ENCODE measurements around the gene MBP.

The MBP gene

DNA sequence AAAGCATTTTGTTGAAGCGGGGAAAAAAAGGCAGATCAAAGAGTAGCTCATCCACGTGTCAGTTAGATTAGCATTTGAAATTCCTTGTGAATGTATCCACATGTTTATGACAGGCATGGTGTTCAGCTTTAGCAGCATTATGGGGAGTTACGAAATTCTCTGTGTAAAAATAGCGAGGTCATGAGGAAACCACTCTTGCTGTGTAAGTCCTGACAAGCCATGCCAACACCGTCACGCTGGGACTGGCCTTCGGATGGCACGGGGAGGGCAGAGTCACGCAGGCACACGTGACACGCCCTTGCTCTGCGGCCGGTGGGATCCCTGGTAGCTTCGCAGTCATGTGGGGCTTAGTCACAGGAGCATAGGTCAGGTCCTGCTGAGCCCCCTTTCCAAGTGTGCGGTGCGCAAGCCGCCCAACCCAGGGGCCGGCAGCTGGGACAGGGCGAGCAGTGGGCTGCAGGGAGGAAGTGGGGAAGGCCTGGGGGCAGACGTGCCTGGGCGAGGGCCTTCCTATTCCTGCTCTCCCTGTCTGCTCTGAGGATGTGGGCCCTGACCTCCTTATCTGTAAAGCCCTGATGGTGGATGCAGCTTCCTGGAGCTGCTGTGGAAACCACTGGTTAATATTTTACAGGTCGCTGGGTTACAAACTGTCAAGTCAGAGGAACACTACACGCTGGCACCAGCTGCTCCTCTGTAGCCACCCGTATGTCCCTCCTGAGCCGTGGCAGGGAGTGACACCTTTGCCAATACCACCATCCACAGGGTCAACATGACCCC, 18.0 kb downstream of the MBP start:
- peak; percentile 85 for DNase-seq (ENCODE audit: low spot score)

DNA sequence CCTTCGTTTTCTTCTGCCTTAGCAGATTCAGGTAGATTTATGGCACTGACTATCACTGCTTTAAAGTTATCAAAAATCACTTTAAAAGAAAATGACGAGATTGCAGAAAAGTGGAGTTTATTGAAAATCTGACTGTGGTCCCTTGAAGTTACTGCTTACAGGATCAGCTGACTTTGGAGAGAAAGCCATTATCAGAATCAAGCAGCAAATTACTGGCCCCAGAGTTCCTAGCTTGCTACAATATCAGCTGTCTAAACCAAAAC, 18.5 kb downstream of the MBP start:
- no peak for DNase-seq (ENCODE audit: low spot score)

DNA sequence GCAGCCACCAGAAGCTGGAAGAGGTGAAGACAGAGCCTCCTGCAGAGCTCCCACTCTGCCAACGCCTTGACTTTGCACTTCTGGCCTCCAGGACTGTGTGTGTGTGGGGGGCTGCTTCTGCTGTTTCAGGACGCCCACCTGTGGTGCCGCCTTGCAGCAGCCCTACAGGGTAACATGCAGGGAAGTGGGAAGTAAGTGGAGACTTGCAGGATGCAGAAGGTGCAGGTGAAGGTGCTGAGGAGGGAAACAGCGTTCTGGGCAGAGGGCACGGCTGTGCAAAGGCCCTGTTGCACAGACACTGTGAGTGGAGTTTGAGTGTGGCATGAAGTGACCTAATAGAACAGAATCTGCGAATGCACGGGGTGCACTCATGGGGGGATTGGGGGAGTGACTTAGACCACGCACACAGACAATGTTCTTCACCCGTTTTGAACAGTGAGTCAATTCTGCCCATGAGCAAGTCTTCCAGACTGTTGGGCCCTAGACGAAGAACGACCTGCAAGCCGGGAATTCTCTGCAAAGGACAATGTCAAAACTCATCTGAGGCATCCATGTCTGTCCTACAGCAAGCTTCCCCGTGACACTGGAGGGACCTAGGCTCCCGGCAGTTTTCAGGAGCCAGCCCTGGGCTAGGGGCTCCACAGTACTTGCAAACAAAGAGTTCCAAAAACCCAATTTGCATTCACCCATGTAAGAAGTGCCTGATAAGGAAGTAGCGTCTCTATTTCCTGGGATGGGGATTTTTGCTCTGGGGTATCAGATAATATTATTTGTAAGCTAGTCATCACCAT, 19.0 kb downstream of the MBP start:
- no peak for DNase-seq (ENCODE audit: low spot score)

DNA sequence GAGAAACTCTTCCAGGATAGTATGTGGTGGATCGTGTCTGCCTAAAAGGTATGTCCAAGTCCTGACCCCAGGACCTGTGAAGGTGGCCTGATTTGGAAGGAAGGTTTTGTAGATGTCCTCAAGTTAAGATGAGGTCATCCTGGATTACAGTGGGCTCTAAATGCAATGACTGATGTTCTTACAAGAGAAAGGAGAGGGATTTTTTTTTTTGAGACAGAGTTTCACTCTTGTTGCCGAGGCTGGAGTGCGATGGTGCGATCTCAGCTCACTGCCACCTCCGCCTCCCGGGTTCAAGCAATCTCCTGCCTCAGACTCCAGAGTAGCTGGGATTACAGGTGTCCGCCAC, 19.9 kb downstream of the MBP start:
- DNase-seq (ENCODE audit: low spot score): no peak

DNA sequence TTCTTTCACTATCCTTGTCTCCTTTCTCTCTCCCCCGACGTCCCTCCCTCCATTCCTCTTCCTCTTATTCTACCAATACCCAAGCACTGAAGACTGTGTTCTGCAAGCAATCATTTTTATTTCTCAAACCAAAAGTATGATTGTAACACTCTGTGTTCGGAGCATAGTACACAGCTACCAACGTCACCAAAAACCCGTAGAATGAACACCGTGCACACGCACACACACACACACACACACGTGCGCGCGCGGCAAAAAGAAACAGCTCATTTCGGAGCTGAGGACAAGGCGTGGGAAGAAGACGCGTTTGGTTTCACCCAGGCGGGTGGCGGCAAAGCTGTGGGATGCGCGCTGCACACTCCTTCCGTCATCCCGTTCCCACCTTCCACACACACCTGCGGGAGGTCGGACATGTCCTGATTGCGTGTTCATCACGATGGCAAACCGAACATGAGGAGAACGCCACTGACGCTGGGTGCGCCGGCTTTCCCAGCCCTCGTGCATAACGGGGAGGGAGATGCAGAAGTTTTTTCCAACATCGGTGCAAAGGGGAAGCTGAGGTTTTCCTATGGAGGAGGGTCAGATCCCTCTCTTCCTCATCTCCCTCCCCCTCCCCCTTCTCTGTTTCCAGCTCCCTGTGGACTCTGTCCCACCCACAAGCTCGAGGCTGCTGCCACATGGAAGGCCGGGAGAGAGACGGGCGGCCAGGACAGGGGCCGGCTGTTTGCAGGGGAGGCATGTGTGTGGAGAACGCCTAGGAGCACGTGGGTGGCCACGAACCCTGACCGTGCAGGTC, 20.4 kb downstream of the MBP start:
- DNase-seq (ENCODE audit: low spot score): no peak

DNA sequence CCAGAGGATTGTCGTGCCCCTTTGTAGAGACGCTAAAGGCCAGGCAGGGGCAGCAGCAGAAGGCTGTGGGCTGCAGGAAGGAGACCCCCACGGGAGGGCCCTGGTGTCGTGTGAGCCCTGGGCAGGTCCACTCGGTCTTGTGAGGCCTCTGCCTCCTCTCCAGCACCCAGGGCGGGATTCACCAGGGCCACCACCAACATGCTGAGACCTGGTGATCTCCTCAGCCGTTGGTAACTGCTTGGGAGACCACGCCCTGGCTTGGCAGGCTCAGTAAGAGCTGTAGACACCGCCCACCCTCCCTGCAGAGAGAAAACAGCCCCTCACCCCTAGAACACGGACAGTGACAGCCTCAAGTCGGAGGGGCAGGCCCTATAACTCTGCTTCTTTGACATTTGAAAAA, 21.1 kb downstream of the MBP start:
- no peak for DNase-seq (ENCODE audit: low spot score)

DNA sequence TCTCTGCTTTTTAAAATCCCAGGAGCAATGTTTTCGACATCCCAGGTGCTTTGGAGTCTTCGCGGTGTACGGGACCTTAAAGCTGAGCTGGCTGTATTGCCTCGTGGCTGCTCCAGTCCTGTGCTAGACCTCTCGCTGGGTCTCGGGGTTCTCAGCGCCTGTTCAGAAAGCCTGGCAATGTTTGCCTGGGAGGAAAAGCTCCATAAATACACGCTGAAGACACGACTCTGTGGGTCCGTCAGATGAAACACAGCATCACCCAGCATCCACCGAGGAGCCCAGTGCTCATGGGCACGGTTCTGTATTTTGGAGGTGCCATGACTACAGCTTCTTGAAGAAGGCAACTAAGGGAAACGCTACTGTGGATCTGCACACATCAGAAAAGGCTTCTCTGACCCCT, 21.6 kb downstream of the MBP start:
- no peak for DNase-seq (ENCODE audit: low spot score)

DNA sequence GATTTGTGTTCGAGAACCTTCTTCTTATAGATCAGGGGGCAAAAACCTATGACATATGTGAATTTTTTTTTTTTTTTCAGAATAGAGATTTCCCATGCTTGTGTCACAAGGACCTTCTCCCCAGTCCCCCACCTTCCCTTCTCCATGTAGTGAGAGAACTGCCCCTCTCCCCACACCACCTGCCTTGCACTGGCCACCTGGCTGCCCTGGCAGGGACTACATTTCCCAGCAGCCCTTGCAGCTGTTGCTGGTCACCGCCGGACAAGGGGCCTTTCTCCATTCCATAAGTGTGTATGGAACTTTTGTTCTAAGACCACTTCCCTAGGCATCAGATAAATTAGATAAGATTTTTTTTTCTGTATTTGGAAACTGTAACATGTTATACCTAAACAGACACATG, 22.2 kb downstream of the MBP start:
- DNase-seq (ENCODE audit: low spot score): no peak

DNA sequence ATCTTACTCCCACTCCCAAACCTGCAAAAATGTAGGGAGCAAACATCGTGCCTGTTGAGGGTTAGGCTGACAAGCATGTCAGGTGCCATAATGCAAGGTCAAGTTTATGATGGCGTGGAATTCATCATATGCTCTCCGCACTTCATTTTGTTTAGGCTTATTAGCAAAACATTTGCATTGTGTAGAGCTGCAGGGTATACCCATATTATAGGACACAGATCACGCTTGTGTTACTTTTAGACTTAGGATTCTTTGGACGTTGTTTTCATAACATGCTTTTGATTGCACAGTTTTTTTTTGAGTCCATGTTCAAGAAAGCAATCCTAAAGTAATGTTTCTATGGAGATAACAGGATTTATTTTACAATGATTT, 22.9 kb downstream of the MBP start:
- no peak for DNase-seq (ENCODE audit: low spot score)

DNA sequence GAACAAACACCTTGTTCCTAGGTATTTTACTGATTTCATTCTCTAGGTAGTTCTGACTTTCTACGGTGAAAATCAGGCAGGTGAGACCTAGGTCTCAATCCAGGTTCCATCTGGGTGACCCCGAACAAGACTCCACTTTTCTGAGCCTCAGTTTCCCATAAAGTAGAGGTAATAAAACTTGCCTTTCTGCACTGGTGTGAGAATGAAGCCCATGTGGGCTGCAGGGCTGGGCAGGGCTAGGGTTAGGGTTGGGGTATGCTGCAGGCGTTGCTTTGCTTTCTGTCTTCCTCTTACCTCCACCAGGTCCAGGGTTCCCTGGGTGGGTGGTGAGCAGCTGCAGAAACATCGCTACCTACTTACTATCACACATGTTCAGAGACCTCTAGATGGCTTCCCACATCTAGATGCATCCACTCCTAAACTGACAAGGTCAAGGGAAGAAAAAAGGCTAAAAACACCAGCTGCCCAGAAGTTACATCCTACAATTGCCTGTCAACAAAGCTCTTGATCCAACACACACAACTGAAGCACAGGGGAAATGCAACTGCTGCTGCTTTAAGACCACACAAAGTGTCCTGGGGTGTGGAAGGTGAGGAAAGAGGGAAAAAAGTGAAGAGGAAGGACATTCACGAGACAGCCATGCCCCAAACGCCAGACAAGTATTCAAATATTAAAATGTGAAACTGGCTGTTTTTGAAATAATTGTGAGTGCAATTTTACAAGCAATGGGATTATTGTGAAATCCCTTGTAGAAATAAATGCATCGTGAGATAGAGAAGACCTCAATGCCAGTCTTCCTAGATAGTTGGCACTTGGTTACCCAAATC, 23.5 kb downstream of the MBP start:
- no peak for DNase-seq (ENCODE audit: low spot score)

DNA sequence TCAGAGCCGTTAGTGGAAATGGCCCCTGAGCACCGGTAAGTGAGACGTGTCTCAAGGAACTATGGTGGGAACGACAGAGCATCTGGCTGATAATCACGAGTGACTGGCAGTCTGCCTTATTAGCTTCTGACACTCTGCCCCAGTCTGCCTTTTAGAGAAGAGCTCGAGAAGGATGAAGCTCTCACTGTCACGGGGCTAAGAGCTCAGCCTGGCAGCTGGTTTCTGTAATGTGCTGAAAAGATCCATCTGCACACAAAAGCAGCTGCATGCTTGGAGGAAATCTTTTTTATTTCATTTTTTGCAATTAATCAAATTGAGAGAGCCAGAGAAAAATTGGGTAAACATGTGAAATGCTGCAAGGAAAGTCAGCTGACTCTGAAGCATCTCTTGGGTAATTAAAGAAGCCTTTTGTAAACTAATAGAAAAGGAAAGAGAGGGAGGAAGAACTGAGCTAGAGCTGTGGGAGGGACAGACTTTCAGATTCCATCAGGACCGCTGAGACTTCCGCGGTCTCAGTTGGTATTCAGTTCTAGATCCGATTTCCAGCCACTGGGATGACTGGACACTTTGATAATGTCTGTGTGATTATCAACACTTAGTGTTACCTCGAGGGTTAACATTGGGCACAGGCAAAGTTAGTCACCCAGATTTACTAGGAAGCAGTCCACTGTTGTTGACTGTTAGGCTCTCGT, 24.4 kb downstream of the MBP start:
- peak; percentile 89 for DNase-seq (ENCODE audit: low spot score)

DNA sequence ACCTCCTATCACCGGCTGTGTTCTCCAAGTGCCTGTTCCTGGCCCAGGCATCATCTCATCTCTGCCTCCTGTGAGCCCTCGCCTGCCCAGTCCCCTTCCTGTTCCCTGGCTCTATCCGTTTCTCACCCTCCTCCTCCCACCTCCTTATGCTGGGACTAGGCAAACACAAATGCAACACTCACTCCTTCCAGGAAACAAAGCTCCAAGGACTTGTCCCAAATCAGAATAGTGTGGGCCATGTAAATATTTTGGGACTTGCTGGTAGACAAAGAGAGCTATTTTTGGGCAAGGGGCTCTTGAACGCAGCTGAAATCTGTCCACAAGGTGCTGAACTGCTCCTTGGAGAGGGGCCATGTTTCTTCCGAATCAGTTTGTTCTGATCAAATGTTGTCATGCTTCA, 25.3 kb downstream of the MBP start:
- no peak for DNase-seq (ENCODE audit: low spot score)

DNA sequence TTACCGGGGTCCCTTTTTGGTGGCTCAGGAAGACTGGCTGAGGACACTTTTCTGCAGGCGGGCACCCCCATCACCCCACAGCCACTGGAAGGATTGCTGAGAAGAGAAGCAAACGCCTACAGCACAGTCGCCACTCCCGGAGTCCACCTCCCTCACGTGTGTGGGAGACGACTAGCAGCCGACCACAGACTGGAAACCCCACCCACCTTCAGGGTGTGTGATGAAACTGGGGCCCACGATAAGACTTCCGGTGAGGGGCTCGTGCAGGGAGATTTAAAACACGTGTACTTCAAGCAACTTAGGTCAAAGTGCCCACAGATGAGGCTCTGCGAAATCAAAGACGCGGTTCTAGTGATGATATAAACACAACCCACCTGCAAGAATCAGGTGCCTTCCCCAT, 26.3 kb downstream of the MBP start:
- DNase-seq (ENCODE audit: low spot score): no peak

DNA sequence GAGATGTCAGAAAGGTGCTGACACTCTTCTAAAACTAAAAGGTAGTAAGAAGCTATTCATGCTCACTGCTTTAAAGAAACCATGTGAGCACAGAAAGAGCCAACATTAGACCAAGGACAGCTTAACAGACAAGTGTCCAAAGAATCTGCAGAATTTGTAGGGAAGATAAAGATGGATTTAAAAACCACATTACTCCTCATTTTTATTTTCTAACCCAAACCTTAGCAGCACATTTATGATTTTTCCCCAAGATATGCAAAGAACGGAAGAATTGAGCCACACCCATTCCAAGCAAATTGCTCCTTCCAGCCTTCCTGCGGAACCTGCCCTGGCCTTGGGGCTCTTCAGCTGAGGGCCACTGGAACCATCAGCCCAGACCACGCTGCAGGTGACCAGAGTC, 26.9 kb downstream of the MBP start:
- DNase-seq (ENCODE audit: low spot score): no peak

DNA sequence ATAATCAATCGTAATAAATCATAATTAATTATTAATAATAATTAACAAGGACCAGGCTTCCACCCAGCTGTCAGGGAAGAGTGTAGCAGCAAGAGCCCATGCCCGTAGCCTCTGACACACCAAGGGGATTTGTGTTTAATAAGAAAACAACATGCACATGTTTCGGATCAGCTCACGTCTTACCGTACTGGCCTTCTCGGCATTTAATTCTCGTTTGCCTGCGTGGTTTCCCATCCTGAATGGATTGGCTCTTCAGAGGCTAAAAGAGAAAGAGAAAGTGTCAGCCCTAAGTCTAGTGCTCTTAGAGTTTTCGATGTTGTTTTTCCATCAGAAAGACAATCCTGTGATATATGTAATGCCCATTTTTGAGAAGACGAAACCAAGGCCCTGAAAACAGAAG, 27.6 kb downstream of the MBP start:
- DNase-seq (ENCODE audit: low spot score): no peak

DNA sequence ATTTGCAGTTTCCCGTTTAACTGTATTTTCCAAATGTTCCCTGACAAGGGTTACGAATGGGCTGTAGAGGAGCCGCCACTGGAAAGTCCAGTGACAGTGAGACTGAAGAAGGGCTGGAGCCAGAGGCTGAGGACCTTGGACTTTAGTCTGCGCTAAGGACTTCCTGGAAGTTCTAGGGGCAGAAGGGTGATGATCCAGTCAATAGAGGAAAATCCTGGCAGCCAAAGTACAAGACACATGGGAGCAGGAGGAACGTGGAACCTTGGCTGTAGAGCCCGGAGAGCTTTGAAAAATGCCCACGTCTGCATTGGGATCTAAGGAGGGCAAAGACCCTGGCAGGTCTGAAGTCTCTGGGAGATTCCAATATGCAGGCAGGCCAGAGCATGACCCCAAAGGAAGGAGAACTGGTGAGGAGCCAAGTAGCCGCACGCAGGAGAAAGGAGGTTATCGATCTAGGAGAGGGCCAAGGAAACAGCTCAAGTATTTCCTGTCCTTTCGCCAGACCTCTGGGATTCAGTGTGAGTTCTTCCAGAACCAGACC, 28.5 kb downstream of the MBP start:
- DNase-seq (ENCODE audit: low spot score): no peak

DNA sequence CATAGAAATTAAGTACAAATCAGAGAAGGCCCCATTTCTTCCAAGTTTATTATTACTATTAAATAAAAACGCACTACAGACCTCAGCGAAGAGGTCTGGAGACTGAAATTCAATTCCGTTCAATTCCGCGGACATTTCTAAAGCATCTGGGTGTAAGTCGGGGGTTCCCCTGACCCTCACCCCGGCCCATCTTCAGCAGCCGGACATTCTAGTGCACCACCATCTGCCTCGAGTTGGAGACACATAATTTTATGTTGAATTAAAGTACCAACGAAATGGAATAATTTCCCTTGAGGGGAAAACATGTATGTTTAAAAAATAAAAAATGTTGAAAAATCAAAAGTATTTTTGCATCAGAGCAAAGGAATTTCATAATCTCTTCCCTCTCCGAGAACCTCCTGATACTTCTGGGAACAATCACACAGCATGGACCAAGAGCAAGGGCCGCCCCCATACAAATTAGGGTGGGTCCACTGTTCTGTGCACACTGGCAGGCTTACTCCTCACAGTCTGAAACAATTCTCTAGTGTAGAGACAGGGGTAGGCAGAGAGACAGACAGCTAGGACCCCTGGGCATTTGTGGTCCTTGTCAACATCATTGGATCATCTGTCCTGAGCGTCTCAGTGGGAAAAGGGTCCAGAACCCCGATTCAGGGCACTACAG, 29.3 kb downstream of the MBP start:
- DNase-seq (ENCODE audit: low spot score): peak; percentile 71

DNA sequence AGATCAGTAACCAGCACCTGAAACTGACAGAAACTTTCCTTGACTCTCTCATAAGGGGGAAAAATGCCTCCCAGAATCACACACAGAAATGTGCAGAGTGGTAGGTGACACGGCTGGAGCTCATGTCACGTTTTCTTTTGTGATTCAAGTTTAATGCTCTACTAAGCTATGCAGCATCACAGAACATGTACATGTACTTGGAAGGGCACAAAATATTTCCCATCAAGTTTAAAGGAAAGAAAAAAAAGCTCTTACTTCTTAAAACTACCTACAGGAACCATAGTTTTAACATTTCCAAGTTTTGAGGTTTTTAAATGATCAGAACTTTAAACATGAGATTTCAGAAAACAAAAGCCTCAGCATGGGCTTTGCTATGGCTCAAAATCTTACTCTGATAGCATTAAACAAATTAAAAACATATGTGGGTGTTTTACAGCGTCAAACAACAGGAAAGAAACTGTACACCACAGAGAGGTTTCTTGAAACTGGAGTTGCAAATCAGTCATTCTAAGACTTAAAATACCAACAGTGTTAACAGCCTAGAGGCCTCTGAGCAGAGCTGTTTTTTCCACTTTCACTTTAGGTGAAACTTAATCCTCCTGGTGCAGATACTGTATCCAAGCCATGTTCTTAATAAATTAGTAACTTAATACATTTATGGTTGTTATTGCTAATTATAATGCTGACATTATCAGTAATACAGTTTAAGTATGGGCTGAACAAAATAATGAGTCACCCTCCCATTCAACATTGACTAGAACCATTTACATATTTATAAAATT, 30.1 kb downstream of the MBP start:
- peak; percentile 67 for DNase-seq (ENCODE audit: low spot score)

DNA sequence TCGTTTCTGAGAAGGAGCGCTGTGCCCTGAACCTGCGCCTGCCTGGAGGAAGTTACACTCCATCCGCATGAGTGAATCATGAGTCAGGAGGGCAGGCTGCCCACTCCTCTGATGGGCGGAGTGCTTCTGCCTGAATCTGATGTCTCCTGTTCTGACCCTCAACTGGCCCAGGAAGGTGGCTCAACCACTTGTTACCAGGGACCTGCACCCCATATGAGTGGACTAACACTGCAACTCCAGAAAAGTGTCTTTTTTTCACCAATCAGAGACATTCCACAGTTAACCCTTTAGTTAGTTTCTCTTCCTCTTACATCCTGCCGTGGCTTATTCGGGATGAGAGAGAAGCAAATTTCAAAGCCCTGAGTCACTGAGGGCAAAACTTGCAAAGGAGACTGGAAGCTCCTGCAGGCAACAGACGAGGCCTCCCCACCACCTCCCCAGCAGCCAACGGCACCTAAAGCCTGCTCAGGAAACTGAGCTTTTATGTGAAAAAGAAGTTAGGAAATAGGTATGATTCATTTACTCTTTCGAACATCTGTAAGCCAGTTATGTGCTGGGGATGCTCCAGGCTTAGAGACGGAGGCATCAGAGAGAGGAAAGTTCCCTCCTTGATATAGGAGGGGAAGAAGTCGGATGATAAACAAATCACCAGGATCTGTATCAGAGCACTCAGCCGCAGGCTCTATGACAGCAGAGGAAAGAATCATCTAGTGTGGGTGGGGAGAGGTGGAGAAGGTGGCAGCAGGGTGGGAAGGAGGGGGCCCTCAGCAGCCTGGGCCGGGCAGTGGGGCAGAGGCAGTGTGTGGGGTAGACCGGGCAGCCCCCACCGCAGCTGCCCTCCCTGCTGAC, 30.9 kb downstream of the MBP start:
- peak; percentile 91 for DNase-seq (ENCODE audit: low spot score)

Data from GM03348 (cell line).